ENCODE measurements around the gene CABLES1.
A peak's percentile ranks its signal among the peaks of the same experiment; 100 is the strongest.

DNA sequence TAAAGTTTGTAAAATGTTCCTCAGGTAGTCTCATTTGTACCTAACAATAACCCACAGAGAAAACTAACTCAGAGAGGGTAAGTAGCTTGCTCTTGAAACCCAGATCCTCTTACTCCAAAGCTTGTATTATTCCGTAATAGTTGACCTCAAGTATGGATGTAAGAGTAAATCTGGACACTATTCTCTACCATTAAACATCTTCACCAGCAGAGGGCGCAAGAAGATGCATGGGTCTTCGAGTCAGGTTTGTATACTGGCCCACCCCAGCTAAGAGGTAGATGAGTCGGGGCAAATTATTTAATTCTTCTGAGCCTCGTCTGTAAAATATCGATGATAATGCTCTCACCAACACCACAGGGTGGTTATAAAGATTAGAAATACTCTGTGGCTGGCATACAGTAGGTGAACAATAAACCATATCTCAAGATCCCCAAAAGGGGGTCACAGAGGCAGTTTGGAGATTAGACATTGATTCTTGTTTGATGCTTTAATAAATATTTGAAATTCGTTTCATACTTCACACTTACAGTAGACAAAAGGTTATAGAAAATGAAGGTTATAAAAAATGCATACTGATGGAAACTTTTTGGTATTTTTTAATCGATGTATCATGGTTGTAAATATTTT, 3.5 kb upstream of the CABLES1 start:
- TF ChIP-seq, protein P1, sequence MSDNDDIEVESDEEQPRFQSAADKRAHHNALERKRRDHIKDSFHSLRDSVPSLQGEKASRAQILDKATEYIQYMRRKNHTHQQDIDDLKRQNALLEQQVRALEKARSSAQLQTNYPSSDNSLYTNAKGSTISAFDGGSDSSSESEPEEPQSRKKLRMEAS (IDR thresholded peaks at IDR 0.05) = no peak
- TF ChIP-seq, protein P2, sequence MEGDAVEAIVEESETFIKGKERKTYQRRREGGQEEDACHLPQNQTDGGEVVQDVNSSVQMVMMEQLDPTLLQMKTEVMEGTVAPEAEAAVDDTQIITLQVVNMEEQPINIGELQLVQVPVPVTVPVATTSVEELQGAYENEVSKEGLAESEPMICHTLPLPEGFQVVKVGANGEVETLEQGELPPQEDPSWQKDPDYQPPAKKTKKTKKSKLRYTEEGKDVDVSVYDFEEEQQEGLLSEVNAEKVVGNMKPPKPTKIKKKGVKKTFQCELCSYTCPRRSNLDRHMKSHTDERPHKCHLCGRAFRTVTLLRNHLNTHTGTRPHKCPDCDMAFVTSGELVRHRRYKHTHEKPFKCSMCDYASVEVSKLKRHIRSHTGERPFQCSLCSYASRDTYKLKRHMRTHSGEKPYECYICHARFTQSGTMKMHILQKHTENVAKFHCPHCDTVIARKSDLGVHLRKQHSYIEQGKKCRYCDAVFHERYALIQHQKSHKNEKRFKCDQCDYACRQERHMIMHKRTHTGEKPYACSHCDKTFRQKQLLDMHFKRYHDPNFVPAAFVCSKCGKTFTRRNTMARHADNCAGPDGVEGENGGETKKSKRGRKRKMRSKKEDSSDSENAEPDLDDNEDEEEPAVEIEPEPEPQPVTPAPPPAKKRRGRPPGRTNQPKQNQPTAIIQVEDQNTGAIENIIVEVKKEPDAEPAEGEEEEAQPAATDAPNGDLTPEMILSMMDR (IDR thresholded peaks at IDR 0.05) = peak; percentile 79
- TF ChIP-seq CHD2 (IDR thresholded peaks at IDR 0.05; ENCODE audit: low read length, partially characterized antibody) (no peak), POLR2A (IDR thresholded peaks at IDR 0.05; ENCODE audit: low read length) (no peak)
